ENCODE data around the gene CCR5.
A peak's percentile ranks its signal among the peaks of the same experiment; 100 is the strongest.
"Not testable (repeated sequence)": the region's sequence is repeated elsewhere in the genome, so short reads cannot be mapped to it uniquely, and the experiment has no call there.

Gene CCR5

GRCh38 chr3:46388847-46389246 lies 18.1 kb downstream of the CCR5 start:
- not testable (repeated sequence) for DNase-seq

GRCh38 chr3:46389306-46389705 lies 18.6 kb downstream of the CCR5 start:
- DNase-seq = no peak

DNA sequence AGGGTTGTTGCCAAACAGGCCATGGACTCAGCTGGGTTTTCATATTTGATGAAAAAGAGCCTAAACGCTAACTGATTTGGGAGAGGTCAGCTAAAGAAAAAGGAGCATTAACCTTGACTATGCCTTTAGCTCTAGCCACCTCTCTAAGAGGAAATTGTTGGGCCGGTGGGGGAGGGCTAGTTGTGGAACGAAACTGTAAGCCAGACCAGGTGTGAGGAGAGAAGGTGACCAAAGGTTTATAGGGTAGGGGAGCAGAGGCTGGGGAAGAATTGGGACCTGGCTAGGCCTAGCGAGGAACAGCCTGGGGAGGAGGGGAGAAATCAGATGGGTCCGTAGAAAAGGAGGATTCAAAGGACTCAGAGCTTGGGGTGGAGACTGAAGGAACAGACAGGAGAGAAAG lies 20.8 kb downstream of the CCR5 start:
- not testable (repeated sequence) for DNase-seq

GRCh38 chr3:46393011-46393410 lies 22.3 kb downstream of the CCR5 start:
- DNase-seq = no peak

- DNase-seq = no peak
Observed at GRCh38 chr3:46393554-46394434, 23.0 kb downstream of the CCR5 start.

GRCh38 chr3:46395210-46395661 lies 24.5 kb downstream of the CCR5 start:
- peak in 1 of 2 experiments; percentile 5 for DNase-seq

DNA sequence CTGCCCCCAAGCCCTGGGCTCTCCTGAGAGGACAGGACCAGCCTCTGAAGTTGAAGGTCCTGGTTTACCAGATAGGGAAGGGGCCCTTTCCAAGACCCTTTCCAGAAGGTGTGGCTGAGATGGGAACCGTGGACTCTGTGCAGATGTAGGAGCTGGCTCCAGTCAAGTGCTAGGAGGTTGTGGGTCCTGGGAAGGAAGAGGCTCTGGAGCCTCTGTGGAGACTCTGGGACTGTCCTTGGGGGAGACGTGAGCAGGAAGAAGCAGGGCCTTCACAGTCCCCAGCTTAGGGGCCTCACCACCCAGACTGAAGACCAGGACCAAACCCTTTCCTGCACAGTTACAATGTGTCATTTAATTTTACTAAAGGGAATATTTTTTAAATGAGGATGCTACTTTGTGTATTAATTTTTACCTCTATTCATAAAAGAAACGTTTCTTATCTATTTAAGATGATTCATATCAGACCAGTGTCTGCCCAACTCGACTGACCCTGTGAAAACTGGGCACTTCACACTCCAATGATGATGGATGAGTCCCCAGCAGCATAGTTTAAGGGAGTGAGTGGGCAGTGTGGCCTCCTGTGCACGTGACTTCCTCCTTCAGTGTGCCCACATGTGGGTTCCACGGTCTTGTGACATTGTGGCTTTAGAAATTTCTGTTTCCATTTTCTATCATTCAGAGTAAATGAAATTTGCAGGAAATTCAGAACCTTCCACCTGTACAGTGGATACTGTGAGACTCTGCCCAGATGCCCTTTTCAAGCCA lies 25.2 kb downstream of the CCR5 start:
- DNase-seq = no peak

DNA sequence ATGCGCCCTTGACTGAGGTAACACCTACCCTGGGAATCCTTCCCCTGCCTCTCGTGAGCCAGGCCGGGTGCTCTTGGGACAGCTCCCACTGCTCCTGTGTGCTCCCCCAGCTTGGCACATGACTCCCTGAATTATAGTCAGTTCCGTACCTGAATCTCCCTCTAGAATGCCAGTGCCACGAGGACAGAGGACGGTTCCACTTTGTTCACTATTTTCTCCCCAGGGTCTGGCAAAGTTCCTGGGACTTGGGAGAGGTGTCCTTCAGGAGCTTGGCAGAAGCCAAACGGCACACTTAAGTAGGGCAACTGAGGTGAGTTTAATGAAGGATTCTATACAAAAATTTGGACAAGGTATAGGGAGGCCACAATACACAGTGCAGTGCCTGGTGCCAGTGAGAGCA lies 26.4 kb downstream of the CCR5 start:
- no peak for DNase-seq

- DNase-seq = no peak
Observed at GRCh38 chr3:46398186-46398955, 27.6 kb downstream of the CCR5 start.

DNA sequence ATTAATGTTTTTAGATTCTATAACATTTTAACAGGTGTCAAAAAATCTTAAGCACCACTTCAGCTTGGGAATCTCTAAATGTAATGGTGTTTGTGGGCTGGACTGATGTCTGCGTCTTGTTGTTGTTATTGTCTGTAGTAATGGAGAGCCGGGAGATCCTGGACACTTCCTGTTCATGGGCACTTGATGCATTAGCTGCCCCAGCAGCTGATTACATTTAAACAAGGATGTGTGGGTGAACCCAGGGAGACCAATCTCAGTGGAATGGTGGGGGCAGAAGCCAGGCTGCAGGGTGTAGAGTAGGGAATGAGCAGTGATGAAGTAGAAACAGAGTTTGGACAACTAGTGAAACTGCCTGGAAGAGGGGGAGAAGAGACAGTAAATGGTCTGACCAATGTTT lies 28.4 kb downstream of the CCR5 start:
- no peak for DNase-seq

GRCh38 chr3:46399557-46399956 lies 28.8 kb downstream of the CCR5 start:
- no peak for DNase-seq

DNA sequence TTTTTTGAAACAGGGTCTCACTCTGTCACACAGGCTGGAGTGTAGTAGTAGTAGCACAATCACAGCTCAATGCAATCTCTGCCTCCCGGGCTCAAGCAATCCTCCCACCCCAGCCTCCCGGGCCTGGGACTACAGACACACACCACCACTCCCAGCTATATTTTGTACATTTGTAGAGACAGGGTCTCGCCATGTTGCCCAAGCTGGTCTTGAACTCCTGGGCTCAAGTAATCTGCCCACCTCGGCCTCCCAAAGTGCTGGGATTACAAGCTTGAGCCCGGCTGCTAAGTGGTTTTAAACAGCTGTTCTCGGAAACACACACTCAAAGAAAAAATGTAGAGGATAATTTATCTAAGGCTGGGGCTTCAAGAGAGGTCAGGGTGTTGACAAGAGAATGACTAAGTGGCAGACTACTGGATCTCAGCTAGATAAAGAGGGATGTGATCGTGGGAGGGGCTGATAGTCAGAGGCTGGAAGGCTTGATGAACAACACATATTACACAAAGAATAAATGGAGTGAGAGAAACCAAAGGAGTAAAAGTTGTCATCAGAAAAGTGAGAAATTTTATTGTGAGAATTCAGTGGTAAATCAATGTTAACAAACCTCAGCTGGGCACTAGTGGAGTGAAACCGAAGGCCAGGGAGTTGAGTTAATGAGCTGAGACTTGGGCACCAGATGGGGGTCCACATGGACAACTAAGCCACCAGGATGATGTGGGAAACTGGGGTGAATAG lies 29.4 kb downstream of the CCR5 start:
- no peak for DNase-seq

GRCh38 chr3:46400846-46401245 lies 30.1 kb downstream of the CCR5 start:
- DNase-seq = no peak

DNA sequence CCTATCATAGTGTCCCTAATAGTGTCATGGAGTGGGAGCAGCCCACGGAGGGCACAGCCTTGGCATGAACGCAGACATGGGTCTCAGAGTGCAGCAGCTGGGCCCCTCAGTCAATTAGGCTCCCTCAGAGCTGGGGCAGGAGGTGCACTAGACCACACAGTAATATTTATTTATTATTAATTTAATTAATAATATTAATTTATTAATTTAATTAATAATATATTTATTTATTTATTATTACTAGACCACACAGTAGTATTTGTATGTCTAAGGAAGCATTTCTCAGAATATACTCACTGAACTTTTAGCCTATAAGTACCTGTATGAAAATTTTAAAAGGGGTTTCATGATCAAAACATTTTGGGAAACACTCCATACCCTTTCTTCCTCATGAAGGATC lies 30.8 kb downstream of the CCR5 start:
- DNase-seq = no peak

DNA sequence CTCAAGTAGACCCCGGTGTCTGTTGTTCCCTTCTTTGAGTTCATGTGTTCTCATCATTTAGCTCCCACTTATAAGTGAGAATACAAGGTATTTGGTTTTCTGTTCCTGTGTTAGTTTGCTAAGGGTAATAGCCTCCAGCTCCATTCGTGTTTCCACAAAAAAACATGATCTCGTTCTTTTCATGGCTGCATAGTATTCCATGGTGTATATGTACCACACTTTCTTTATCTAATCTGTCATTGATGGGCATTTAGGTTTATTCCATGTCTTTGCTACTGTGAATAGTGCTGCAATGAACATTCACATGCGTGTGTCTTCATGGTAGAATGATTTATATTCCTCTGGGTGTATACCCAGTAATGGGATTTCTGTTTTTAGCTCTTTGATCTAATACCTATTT lies 32.2 kb downstream of the CCR5 start:
- DNase-seq = not testable (repeated sequence)

- DNase-seq = no peak
Observed at GRCh38 chr3:46405301-46406019, 34.7 kb downstream of the CCR5 start.

- DNase-seq = no peak
Observed at GRCh38 chr3:46406443-46406787, 35.7 kb downstream of the CCR5 start.

GRCh38 chr3:46406788-46407611 lies 36.3 kb downstream of the CCR5 start, which contains the start of the genes CCR5AS and CCRL2:
Gene CCR5AS, minus strand, starts transcription at chr3:46407066.
Gene CCRL2, plus strand, starts transcription at chr3:46407259. Its CDS starts 821 bp downstream, at chr3:46408080.
- no peak for DNase-seq

GRCh38 chr3:46407970-46408369 lies 37.2 kb downstream of the CCR5 start:
- no peak for DNase-seq

DNA sequence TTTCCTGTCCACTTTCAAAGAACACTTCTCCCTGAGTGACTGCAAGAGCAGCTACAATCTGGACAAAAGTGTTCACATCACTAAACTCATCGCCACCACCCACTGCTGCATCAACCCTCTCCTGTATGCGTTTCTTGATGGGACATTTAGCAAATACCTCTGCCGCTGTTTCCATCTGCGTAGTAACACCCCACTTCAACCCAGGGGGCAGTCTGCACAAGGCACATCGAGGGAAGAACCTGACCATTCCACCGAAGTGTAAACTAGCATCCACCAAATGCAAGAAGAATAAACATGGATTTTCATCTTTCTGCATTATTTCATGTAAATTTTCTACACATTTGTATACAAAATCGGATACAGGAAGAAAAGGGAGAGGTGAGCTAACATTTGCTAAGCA lies 38.1 kb downstream of the CCR5 start:
- DNase-seq = no peak

Data from NCI-H526 (cell line).